Left ventricle myocardium inferior (tissue), 1 donor: ENCODE data around the gene C1orf210. TPM values are rescaled to one million over a fixed set of nuclear protein-coding genes. Genes with fewer than 3 reads are reported as not detected.

Experiments used
- DNase-seq: peaks from one replicate; pipeline ENCODE4 v3.0.0-alpha.2; 2020
- H3K27ac ChIP-seq: fragments of 200-600 bp; replicated peaks from 2 replicates; pipeline ENCODE4 v1.8.0; 2021
- H3K27me3 ChIP-seq: fragments of 200-600 bp; 2 replicates; pipeline ENCODE4 v1.8.0; 2021; ENCODE audit warnings: low read depth
- H3K36me3 ChIP-seq: fragments of 200-600 bp; 2 replicates; pipeline ENCODE4 v1.8.0; 2021
- H3K4me1 ChIP-seq: fragments of 200-600 bp; 2 replicates; pipeline ENCODE4 v1.8.0; 2021
- H3K4me3 ChIP-seq: fragments of 200-600 bp; 2 replicates; pipeline ENCODE4 v1.8.0; 2021; ENCODE audit warnings: mild to moderate bottlenecking, moderate library complexity
- H3K9me3 ChIP-seq: fragments of 200-600 bp; replicated peaks from 2 replicates; pipeline ENCODE4 v1.8.0; 2021
- intact Hi-C: fragments of 100-400 bp; cut with micrococcal nuclease; formaldehyde crosslinking; loops from one replicate; pipeline ENCODE4 v1.11.0; 2022
- total RNA-seq: library from RNA; stranded (reverse); fragmentation: NEBNext Ultra II Directional; extraction: Animal tissue kit (Norgen Biotek cat#: 25700); gene quantifications from one replicate; pipeline ENCODE4 v1.2.1, GENCODE V29; 2021
- TF ChIP-seq, protein P1 (sequence below): fragments of 200-600 bp; IDR thresholded peaks from 2 replicates; pipeline ENCODE4 v1.8.0; 2021; ENCODE audit warnings: antibody characterized with exemption, mild to moderate bottlenecking, borderline replicate concordance
- donor health status: DM: no; HTN: yes; CAD: no; lungs with severe emphysema.

Gene C1orf210
- total RNA-seq, 1 donor from 2014 or later: not detected

DNA sequence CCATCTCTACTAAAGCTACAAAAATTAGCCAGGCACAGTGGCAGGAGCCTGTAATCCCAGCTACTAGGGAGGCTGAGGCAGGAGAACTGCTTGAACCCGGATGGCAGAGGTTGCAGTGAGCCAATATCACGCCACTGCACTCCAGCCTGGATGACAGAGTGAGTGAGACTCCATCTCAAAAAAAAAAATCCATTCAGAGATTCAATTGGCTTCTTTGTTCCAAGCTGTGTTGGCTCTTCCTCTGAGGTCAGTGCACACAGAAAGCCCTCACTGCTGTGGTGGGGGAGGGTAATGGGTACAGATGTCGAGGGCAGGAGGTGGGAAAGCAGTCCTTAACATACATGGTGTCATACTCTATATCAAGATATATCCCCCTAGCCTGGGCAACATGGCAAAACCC, 30.1 kb upstream of the C1orf210 start:
- DNase-seq: no peak
- no peak overlapping the region for H3K27ac ChIP-seq
- intact Hi-C loops: no loop called here
- TF ChIP-seq, protein P1, sequence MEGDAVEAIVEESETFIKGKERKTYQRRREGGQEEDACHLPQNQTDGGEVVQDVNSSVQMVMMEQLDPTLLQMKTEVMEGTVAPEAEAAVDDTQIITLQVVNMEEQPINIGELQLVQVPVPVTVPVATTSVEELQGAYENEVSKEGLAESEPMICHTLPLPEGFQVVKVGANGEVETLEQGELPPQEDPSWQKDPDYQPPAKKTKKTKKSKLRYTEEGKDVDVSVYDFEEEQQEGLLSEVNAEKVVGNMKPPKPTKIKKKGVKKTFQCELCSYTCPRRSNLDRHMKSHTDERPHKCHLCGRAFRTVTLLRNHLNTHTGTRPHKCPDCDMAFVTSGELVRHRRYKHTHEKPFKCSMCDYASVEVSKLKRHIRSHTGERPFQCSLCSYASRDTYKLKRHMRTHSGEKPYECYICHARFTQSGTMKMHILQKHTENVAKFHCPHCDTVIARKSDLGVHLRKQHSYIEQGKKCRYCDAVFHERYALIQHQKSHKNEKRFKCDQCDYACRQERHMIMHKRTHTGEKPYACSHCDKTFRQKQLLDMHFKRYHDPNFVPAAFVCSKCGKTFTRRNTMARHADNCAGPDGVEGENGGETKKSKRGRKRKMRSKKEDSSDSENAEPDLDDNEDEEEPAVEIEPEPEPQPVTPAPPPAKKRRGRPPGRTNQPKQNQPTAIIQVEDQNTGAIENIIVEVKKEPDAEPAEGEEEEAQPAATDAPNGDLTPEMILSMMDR: no peak
- H3K27me3 ChIP-seq: no peaks in the 10 kb centered on the region
- H3K4me3 ChIP-seq: no peak overlapping the region
- H3K9me3 ChIP-seq: no peaks in the 10 kb centered on the region
- H3K4me1 ChIP-seq: peaks cover 4% of the 10 kb centered on the region
- H3K36me3 ChIP-seq: peaks cover 33% of the 10 kb centered on the region

DNA sequence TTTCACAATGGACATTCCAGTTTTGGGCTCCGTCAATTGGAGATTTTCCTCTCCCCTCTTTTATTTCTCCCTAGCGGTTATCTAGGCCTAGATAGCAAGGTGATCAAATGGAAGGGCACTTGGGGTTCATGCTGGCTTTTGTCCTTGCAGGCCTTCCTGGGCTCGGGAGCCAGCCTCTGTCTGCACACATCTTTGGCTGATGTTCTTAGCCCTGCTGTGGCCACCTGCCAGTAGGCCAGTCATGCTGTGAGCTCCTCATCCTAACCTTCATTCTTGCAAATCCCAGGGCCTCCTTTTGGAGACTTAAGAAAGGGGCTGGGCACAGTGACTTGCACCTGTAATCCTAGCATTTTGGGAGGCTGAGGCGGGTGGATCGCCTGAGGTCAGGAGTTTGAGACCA, 28.9 kb upstream of the C1orf210 start:
- TF ChIP-seq, protein P1: no peak
- DNase-seq: no peak
- H3K9me3 ChIP-seq: no peaks in the 10 kb centered on the region
- H3K27me3 ChIP-seq: no peaks in the 10 kb centered on the region
- no peak overlapping the region for H3K4me3 ChIP-seq
- H3K27ac ChIP-seq: no peak overlapping the region
- peaks cover 28% of the 10 kb centered on the region for H3K36me3 ChIP-seq
- intact Hi-C loops: no loop called here
- peaks cover 10% of the 10 kb centered on the region for H3K4me1 ChIP-seq

DNA sequence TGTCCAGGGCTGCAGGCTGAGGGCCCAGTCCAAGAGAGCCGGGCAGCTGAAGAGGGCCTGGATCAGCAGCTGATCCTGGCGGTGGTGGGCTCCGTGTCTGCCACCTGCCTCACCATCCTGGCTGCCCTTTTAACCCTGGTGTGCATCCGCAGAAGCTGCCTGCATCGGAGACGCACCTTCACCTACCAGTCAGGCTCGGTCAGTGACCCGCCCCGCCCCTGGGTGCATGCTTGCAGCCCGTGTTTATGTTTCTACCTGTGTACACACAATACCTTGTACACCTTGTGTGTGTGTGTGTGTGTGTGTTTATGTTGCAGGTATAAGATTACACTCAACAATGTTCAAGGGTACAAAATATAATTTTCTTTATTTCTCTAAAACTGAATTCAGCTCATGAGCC, 28.4 kb upstream of the C1orf210 start:
- TF ChIP-seq, protein P1: no peak
- no peak overlapping the region for H3K27ac ChIP-seq
- DNase-seq: no peak
- H3K36me3 ChIP-seq: peaks cover 26% of the 10 kb centered on the region
- intact Hi-C loops: no loop called here
- no peaks in the 10 kb centered on the region for H3K27me3 ChIP-seq
- H3K4me1 ChIP-seq: peaks cover 11% of the 10 kb centered on the region
- H3K4me3 ChIP-seq: no peak overlapping the region
- no peaks in the 10 kb centered on the region for H3K9me3 ChIP-seq

DNA sequence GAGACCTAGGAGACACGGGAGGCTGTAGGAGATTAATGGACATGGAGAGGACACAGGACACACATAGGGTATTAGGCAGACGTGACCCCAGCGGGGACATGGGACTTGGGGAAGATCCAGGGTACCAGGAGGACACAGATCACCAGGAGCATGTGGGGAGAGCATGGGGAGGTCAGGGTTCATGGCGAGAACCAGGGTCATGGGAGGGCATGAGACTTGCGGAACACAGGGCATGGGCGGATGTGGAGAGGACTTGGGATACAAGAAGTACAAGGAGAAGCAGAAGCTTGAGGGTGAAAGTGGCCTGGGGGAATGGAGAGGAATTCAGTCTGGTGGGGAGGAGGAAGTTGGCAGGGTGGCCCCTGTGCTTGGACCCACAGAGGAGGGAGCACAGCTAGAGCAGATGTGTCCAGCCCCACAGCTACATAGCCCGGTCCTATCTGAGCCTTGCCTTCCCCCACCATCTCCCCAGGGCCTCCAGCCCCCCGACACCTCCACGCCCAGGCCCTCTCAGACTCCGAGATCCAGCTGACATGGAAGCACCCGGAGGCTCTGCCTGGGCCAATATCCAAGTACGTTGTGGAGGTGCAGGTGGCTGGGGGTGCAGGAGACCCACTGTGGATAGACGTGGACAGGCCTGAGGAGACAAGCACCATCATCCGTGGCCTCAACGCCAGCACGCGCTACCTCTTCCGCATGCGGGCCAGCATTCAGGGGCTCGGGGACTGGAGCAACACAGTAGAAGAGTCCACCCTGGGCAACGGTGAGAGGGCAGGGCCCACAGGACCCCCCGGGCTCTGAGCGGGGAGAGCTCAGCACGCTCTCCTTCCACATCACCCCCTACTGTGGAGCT, 27.5 kb upstream of the C1orf210 start:
- peaks cover 26% of the 10 kb centered on the region for H3K36me3 ChIP-seq
- no peak for DNase-seq
- no peak overlapping the region for H3K4me3 ChIP-seq

DNA sequence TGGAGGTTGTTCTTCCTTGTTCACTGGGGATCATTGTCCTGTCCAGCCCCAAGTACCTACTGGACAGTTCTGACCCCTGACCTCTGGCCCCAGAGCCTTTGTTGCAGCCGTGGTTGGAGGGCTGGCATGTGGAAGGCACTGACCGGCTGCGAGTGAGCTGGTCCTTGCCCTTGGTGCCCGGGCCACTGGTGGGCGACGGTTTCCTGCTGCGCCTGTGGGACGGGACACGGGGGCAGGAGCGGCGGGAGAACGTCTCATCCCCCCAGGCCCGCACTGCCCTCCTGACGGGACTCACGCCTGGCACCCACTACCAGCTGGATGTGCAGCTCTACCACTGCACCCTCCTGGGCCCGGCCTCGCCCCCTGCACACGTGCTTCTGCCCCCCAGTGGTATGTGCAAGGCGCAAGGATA, 26.8 kb upstream of the C1orf210 start:
- Histone ChIP-seq H3K4me1 (peaks cover 11% of the 10 kb centered on the region), H3K36me3 (peaks cover 31% of the 10 kb centered on the region), H3K4me3 (no peak overlapping the region), H3K27me3 (no peaks in the 10 kb centered on the region), H3K9me3 (no peaks in the 10 kb centered on the region), H3K27ac (no peak overlapping the region)
- no peak for DNase-seq
- TF ChIP-seq, protein P1: no peak
- intact Hi-C loops: no loop called here

More for the DNA sequence above, 27.5 kb upstream of the C1orf210 start:
- TF ChIP-seq, protein P1: no peak
- Histone ChIP-seq H3K4me1 (peaks cover 11% of the 10 kb centered on the region), H3K9me3 (no peaks in the 10 kb centered on the region), H3K27ac (no peak overlapping the region), H3K27me3 (no peaks in the 10 kb centered on the region)
- intact Hi-C loops: no loop called here
